K562 (cell line): ENCODE measurements around the gene WFIKKN1. TPM values are rescaled to one million over a fixed set of nuclear protein-coding genes. Genes with fewer than 3 reads are reported as not detected.

Experiments used
- ATAC-seq: fragments of 200-7000 bp; cut with Tn5 transposase; 3 replicates; pipeline ENCODE4 v1.9.1; 2020; ENCODE audit warnings: moderate library complexity
- BruUV-seq: library from RNA; stranded (reverse); fragments of 400-500 nt; replicated peaks from 2 replicates; lab custom pipeline; 2021; lab: Mats Ljungman, UMichigan
- CTCF ChIA-PET: fragments of 300-600 bp; formaldehyde crosslinking; extraction: SDS; loops from one replicate; lab custom pipeline; 2021; ENCODE audit warnings: low intra/inter-chr PET ratio; lab: Yijun Ruan, JAX
- POLR2A ChIA-PET: fragments of 300-600, 350-650 bp; sonication (Branson Sonifier 250); formaldehyde crosslinking; extraction: SDS; loops from one replicate; lab custom pipeline; 2021; ENCODE audit warnings: antibody characterized with exemption, inconsistent platforms; lab: Yijun Ruan, JAX
- DNase-seq, 4 experiments: peaks; one replicate each; pipeline versions ENCODE4 v3.0.0 to v3.0.0-alpha.2; 2011 to 2018; ENCODE audit warnings: low spot score in 3 of 4, mixed read lengths in 3 of 4; ENCODE audit errors: extremely low read depth in 1 of 4
- FAIRE-seq: peaks from 2 replicates; lab custom pipeline; 2011; peaks lifted over from hg19 to GRCh38; lab: Jason Lieb, UNC
- H2AFZ ChIP-seq: 2 replicates; pipeline ENCODE4 v1.6.0; 2011; ENCODE audit warnings: low read depth, low read length, control low read depth, inconsistent platforms
- H3K27ac ChIP-seq: fragments of 200-600 bp; 3 replicates; pipeline ENCODE4 v1.8.0; 2011; ENCODE audit warnings: low read depth, mild to moderate bottlenecking, control low read depth, inconsistent platforms, low read length, moderate library complexity, mixed read lengths; ENCODE audit errors: extremely low read depth
- H3K27me3 ChIP-seq, 2 experiments: fragments of 300-600 bp in 1 of 2; 2 replicates in 1 of 2; 3 replicates in 1 of 2; pipeline versions ENCODE4 v1.6.0 to v1.8.0; 2011; ENCODE audit warnings: inconsistent platforms in 2 of 2, low read length in 2 of 2, mild to moderate bottlenecking in 1 of 2, mixed read lengths in 1 of 2, moderate library complexity in 1 of 2; ENCODE audit not compliant: control insufficient read depth in 2 of 2, insufficient read depth in 2 of 2
- H3K36me3 ChIP-seq: fragments of 300-600 bp; 3 replicates; pipeline ENCODE4 v1.8.0; 2011; ENCODE audit warnings: mild to moderate bottlenecking, low read length, inconsistent platforms; ENCODE audit not compliant: control insufficient read depth, insufficient read depth
- H3K4me1 ChIP-seq, 2 experiments: fragments of 200-600 bp in 1 of 2; replicated peaks in 1 of 2; 2 replicates in 1 of 2; 3 replicates in 1 of 2; pipeline versions ENCODE4 v1.5.1 to v1.8.0; 2011; ENCODE audit warnings: inconsistent platforms in 2 of 2, low read length in 2 of 2, mild to moderate bottlenecking in 1 of 2, mixed read lengths in 1 of 2, moderate library complexity in 1 of 2; ENCODE audit not compliant: control insufficient read depth in 2 of 2, insufficient read depth in 2 of 2
- H3K4me2 ChIP-seq: 2 replicates; pipeline ENCODE4 v1.6.1; 2011; ENCODE audit warnings: low read length, control low read depth, inconsistent platforms, mixed read lengths; ENCODE audit not compliant: insufficient read depth
- H3K4me3 ChIP-seq: fragments of 200-600 bp; sonication (generic), shearing (Covaris generic); 2 replicates; pipeline ENCODE4 v1.5.1; 2016; ENCODE audit warnings: control low read depth, inconsistent platforms
- H3K79me2 ChIP-seq: fragments of 200-600 bp; 3 replicates; pipeline ENCODE4 v1.8.0; 2011; ENCODE audit warnings: low read length, inconsistent platforms; ENCODE audit not compliant: control insufficient read depth, insufficient read depth
- H3K9ac ChIP-seq, 2 experiments: 2 replicates each; pipeline versions ENCODE4 v1.6.0 to v1.6.1; 2011; ENCODE audit warnings: low read depth in 2 of 2, low read length in 2 of 2, control low read depth in 1 of 2, inconsistent platforms in 1 of 2, mild to moderate bottlenecking in 1 of 2, mixed read lengths in 1 of 2; ENCODE audit not compliant: insufficient read depth in 1 of 2
- H3K9me1 ChIP-seq: one replicate; pipeline ENCODE4 v1.6.0; 2011; ENCODE audit warnings: inconsistent platforms, mild to moderate bottlenecking, low read length, moderate library complexity; ENCODE audit not compliant: control insufficient read depth, insufficient read depth
- H3K9me3 ChIP-seq: replicated peaks from 2 replicates; pipeline ENCODE4 v1.5.1; 2011; ENCODE audit warnings: low read depth, low read length, inconsistent platforms; ENCODE audit not compliant: control insufficient read depth, insufficient read depth
- H4K20me1 ChIP-seq: replicated peaks from 2 replicates; pipeline ENCODE4 v1.6.1; 2011; ENCODE audit warnings: low read length, inconsistent platforms, mixed read lengths; ENCODE audit not compliant: control insufficient read depth, insufficient read depth
- ATF1 ChIP-seq, 2 experiments: fragments of 450-650 bp in 1 of 2; IDR thresholded peaks; 2 replicates each; pipeline ENCODE4 v1.6.1; 2016; ENCODE audit warnings: missing compliant biosample characterization in 1 of 2, missing genetic modification characterization in 1 of 2
- BRF1 ChIP-seq: IDR thresholded peaks from 3 replicates; pipeline ENCODE4 v1.6.1; 2011; ENCODE audit warnings: borderline replicate concordance, mild to moderate bottlenecking; ENCODE audit not compliant: insufficient read length; ENCODE audit errors: extremely low read depth
- DACH1 ChIP-seq: fragments of 450-650 bp; IDR thresholded peaks from 2 replicates; pipeline ENCODE4 v1.6.1; 2018; ENCODE audit not compliant: partially characterized antibody
- PHF8 ChIP-seq: fragments of 200-600 bp; sonication (generic); IDR thresholded peaks from 2 replicates; pipeline ENCODE4 v1.6.1; 2012; ENCODE audit warnings: mixed run types, mild to moderate bottlenecking, inconsistent platforms, low read length, moderate library complexity, borderline replicate concordance
- PTRF ChIP-seq: fragments of 450-650 bp; IDR thresholded peaks from 2 replicates; pipeline ENCODE4 v1.6.1; 2016; ENCODE audit warnings: mild to moderate bottlenecking, missing genetic modification characterization, missing compliant biosample characterization
- RCOR1 ChIP-seq, 2 experiments: IDR thresholded peaks; 2 replicates each; pipeline ENCODE4 v1.6.1; 2012; ENCODE audit warnings: low read depth in 2 of 2, low read length in 2 of 2, borderline replicate concordance in 1 of 2, improper control_type of control experiment in 1 of 2
- SMAD4 ChIP-seq: fragments of 250-450 bp; sonication (Bioruptor Pico); conservative IDR thresholded peaks from 2 replicates; pipeline ENCODE4 v1.8.0; 2021; ENCODE audit warnings: inconsistent platforms, mild to moderate bottlenecking, moderate library complexity
- TFAM ChIP-seq: fragments of 250-450 bp; sonication (Bioruptor Pico); conservative IDR thresholded peaks from 2 replicates; pipeline ENCODE4 v1.5.0; 2021; ENCODE audit warnings: mild to moderate bottlenecking, moderate library complexity
- ZEB2 ChIP-seq: fragments of 450-650 bp; IDR thresholded peaks from 2 replicates; pipeline ENCODE4 v1.6.1; 2016
- WGBS: fragments of 100-300 bp; shearing (Covaris generic); methylation state at CpG from one replicate; pipeline ENCODE4 v1.1.6; 2016; ENCODE audit warnings: low coverage, mixed read lengths; ENCODE audit not compliant: insufficient coverage; ENCODE audit errors: missing lambda C conversion rate; 5-methylcytosine and 5-hydroxymethylcytosine counted together
- in situ Hi-C: fragments of 300-500 bp; cut with MboI; formaldehyde crosslinking; loops from 4 replicates; pipeline ENCODE4 v1.15.0; 2018; ENCODE audit warnings: inconsistent platforms, mixed read lengths
- intact Hi-C: fragments of 100-400 bp; cut with micrococcal nuclease; formaldehyde crosslinking; loops from 2 replicates; pipeline ENCODE4 v1.14.2; 2022
- polyA plus RNA-seq, 8 experiments: library from polyadenylated mRNA; depleted of rRNA in 4 of 8; stranded (reverse) in 5 of 8; unstranded in 3 of 8; fragments of >200 nt; fragmentation: Nextera tagmentation in 2 of 8; fragmentation: Illumina TruSeq in 1 of 8; extraction: Ambion mirVana in 2 of 8; extraction: Trizol in 1 of 8; gene quantifications; 2 replicates each; pipeline versions ENCODE4 v1.2.1 to v1.2.3, GENCODE V29; 2011 to 2014; ENCODE audit warnings: inconsistent platforms in 1 of 8, missing spikeins in 1 of 8
- total RNA-seq, 7 experiments: library from RNA; depleted of rRNA in 6 of 7; stranded (reverse); fragments of >200 nt in 6 of 7; fragmentation: Illumina TruSeq in 2 of 7; extraction: Trizol in 2 of 7; gene quantifications; 2 replicates each; pipeline versions ENCODE4 v1.2.1 to v1.2.3, GENCODE V29; 2011 to 2021; ENCODE audit warnings: low replicate concordance in 1 of 7
- TF ChIP-seq, protein P1 (sequence below): sonication (generic); formaldehyde crosslinking; IDR thresholded peaks from 2 replicates; pipeline ENCODE4 v1.9.0; 2022; ENCODE audit warnings: mild to moderate bottlenecking, missing genetic modification reagents
- TF ChIP-seq, protein P2 (sequence below): sonication (generic); formaldehyde crosslinking; IDR thresholded peaks from 2 replicates; pipeline ENCODE4 v1.8.1; 2022; ENCODE audit warnings: missing genetic modification reagents
- TF ChIP-seq, protein P3 (sequence below): fragments of 450-650 bp; IDR thresholded peaks from 2 replicates; pipeline ENCODE4 v1.6.1; 2014; ENCODE audit warnings: low read depth, mild to moderate bottlenecking, moderate library complexity, borderline replicate concordance
- TF ChIP-seq, protein P4 (sequence below): sonication (generic); formaldehyde crosslinking; IDR thresholded peaks from 2 replicates; pipeline ENCODE4 v1.8.1; 2023; ENCODE audit warnings: mild to moderate bottlenecking, missing genetic modification reagents

Gene WFIKKN1
- total and polyA plus RNA-seq, 9 of the 15 experiments (the other 6 are each of a cell fraction or from before 2014, with no cell fraction given) = 0.14 to 1.1 (median 0.50) TPM; not detected in 4

DNA sequence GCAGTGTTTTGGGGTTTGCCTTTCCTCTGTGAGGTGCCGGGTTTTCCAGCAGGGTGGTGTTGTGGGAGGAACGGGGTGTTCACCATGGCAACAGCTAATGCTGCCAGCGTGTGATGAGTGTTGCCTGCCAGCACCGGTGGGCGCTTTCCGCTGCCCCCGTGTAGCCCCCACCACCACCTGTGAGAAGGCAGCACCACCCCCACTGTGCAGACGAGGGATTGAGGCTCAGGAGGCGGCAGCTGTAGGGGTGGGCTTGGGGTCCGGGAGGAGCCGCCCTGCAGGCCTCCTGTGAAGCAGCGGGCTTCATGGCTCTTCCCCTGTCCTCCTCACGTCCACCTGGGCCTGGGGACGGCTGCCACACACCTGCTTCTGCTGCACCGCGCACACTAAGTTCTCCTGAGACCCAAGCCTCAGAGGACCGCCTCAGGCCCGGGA is 35.7 kb upstream of the WFIKKN1 start:
- Histone ChIP-seq H3K79me2 (peaks cover 72% of the 10 kb centered on the region), H3K4me2 (no peak overlapping the region)
- CTCF ChIA-PET = no interaction called here

More for the DNA sequence above, 35.7 kb upstream of the WFIKKN1 start:
- POLR2A ChIA-PET = interaction anchor here (0.6 kb wide), 1 partner anchor 14 kb away, joined by 3 read pairs; no protein-coding TSS in a partner anchor
- H3K4me1 ChIP-seq = peaks cover 9 to 49% of the 10 kb centered on the region in 2 experiments; a peak in 4 of 5 replicates
- no peaks in the 10 kb centered on the region for H3K9me3 ChIP-seq
- H2AFZ ChIP-seq = no peak overlapping the region
- peaks cover 16% of the 10 kb centered on the region for H4K20me1 ChIP-seq
- H3K9me1 ChIP-seq = peaks cover 7% of the 10 kb centered on the region
- in situ Hi-C loops (no loop called here), intact Hi-C loops (no loop called here)
- no peak for DNase-seq
- BruUV-seq = no TSS peak
- H3K4me3 ChIP-seq = no peak overlapping the region
- TF ChIP-seq BRF1 (no peak), TFAM (no peak), PHF8 (no peak), DACH1 (no peak), ATF1 (CRISPR knock-in tag; IDR thresholded peaks at IDR 0.05) (no peak), ATF1 (tag; IDR thresholded peaks at IDR 0.05) (no peak), PTRF (no peak), RCOR1 (IDR thresholded peaks at IDR 0.05; ENCODE audit: borderline replicate concordance in 1 of 2, low read depth in 2 of 2, low read length in 2 of 2) (no peak), ZEB2 (no peak), SMAD4 (no peak)
- TF ChIP-seq, protein P1, sequence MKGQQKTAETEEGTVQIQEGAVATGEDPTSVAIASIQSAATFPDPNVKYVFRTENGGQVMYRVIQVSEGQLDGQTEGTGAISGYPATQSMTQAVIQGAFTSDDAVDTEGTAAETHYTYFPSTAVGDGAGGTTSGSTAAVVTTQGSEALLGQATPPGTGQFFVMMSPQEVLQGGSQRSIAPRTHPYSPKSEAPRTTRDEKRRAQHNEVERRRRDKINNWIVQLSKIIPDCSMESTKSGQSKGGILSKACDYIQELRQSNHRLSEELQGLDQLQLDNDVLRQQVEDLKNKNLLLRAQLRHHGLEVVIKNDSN (CRISPR knock-in tag) = no peak
- TF ChIP-seq, protein P2, sequence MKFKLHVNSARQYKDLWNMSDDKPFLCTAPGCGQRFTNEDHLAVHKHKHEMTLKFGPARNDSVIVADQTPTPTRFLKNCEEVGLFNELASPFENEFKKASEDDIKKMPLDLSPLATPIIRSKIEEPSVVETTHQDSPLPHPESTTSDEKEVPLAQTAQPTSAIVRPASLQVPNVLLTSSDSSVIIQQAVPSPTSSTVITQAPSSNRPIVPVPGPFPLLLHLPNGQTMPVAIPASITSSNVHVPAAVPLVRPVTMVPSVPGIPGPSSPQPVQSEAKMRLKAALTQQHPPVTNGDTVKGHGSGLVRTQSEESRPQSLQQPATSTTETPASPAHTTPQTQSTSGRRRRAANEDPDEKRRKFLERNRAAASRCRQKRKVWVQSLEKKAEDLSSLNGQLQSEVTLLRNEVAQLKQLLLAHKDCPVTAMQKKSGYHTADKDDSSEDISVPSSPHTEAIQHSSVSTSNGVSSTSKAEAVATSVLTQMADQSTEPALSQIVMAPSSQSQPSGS = no peak
- TF ChIP-seq, protein P3, sequence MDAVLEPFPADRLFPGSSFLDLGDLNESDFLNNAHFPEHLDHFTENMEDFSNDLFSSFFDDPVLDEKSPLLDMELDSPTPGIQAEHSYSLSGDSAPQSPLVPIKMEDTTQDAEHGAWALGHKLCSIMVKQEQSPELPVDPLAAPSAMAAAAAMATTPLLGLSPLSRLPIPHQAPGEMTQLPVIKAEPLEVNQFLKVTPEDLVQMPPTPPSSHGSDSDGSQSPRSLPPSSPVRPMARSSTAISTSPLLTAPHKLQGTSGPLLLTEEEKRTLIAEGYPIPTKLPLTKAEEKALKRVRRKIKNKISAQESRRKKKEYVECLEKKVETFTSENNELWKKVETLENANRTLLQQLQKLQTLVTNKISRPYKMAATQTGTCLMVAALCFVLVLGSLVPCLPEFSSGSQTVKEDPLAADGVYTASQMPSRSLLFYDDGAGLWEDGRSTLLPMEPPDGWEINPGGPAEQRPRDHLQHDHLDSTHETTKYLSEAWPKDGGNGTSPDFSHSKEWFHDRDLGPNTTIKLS = no peak
- TF ChIP-seq, protein P4, sequence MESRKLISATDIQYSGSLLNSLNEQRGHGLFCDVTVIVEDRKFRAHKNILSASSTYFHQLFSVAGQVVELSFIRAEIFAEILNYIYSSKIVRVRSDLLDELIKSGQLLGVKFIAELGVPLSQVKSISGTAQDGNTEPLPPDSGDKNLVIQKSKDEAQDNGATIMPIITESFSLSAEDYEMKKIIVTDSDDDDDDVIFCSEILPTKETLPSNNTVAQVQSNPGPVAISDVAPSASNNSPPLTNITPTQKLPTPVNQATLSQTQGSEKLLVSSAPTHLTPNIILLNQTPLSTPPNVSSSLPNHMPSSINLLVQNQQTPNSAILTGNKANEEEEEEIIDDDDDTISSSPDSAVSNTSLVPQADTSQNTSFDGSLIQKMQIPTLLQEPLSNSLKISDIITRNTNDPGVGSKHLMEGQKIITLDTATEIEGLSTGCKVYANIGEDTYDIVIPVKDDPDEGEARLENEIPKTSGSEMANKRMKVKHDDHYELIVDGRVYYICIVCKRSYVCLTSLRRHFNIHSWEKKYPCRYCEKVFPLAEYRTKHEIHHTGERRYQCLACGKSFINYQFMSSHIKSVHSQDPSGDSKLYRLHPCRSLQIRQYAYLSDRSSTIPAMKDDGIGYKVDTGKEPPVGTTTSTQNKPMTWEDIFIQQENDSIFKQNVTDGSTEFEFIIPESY = no peak
- no peak overlapping the region for H3K27ac ChIP-seq
- no peak for ATAC-seq
- no peak for FAIRE-seq
- H3K27me3 ChIP-seq = no peaks in the 10 kb centered on the region
- H3K36me3 ChIP-seq = peaks cover 41% of the 10 kb centered on the region; the same call in 2 of the 3 replicates
- WGBS = 97% methylated on average over 14 of the region's 18 CpGs
- no peak overlapping the region; a peak in 1 of 4 replicates for H3K9ac ChIP-seq
